HTR-8/SVneo (cell line): Measurements from ENCODE around the gene ZNF384.
"Not testable (repeated sequence)": the region's sequence is repeated elsewhere in the genome, so short reads cannot be mapped to it uniquely, and the experiment has no call there.

Source experiments
- DNase-seq: peaks from one replicate; pipeline ENCODE4 v3.0.0; 2011; ENCODE audit warnings: low spot score, mixed read lengths; ENCODE audit not compliant: insufficient read length
- FAIRE-seq: peaks from 2 replicates; lab custom pipeline; 2011; peaks lifted over from hg19 to GRCh38; lab: Jason Lieb, UNC

Gene ZNF384

GRCh38 chr12:6688999-6689882, at the start of gene ZNF384:
Gene ZNF384, minus strand, starts transcription at chr12:6689375. Its CDS starts 9,855 bp downstream, at chr12:6679520.
- FAIRE-seq: no peak
- peak; percentile 100 for DNase-seq

- no peak for DNase-seq
- FAIRE-seq: no peak
Measured at GRCh38 chr12:6736754-6737153, 47.6 kb upstream of the ZNF384 start.

GRCh38 chr12:6735448-6736191, 46.4 kb upstream of the ZNF384 start:
- DNase-seq (peak; percentile 76), FAIRE-seq (peak; percentile 91)

- FAIRE-seq: no peak
- no peak for DNase-seq
Measured at GRCh38 chr12:6734506-6735387, 45.6 kb upstream of the ZNF384 start.

GRCh38 chr12:6730169-6730568, 41.0 kb upstream of the ZNF384 start:
- FAIRE-seq: peak; percentile 65
- no peak for DNase-seq

- FAIRE-seq: no peak
Measured at GRCh38 chr12:6729186-6729585, 40.0 kb upstream of the ZNF384 start.

GRCh38 chr12:6725350-6725749, 36.2 kb upstream of the ZNF384 start:
- no peak for FAIRE-seq
- DNase-seq: no peak

More at GRCh38 chr12:6729186-6729585, 40.0 kb upstream of the ZNF384 start:
- no peak for DNase-seq

GRCh38 chr12:6724409-6724797, 35.2 kb upstream of the ZNF384 start:
- DNase-seq (peak; percentile 38), FAIRE-seq (peak; percentile 80)

GRCh38 chr12:6723607-6724408, 34.6 kb upstream of the ZNF384 start, which contains the start of gene COPS7A:
Gene COPS7A, plus strand, starts transcription at chr12:6724046. Its CDS starts 611 bp downstream, at chr12:6724657.
- DNase-seq (peak; percentile 99), FAIRE-seq (peak; percentile 98)

- FAIRE-seq (no peak), DNase-seq (no peak)
Measured at GRCh38 chr12:6722863-6723262, 33.7 kb upstream of the ZNF384 start.

GRCh38 chr12:6716874-6717437, 27.8 kb upstream of the ZNF384 start:
- no peak for DNase-seq

GRCh38 chr12:6716031-6716873, 27.1 kb upstream of the ZNF384 start:
- not testable (repeated sequence) for DNase-seq, FAIRE-seq

More at GRCh38 chr12:6716874-6717437, 27.8 kb upstream of the ZNF384 start:
- FAIRE-seq: no peak

GRCh38 chr12:6708960-6709394, 19.8 kb upstream of the ZNF384 start:
- DNase-seq: no peak
- FAIRE-seq: no peak

GRCh38 chr12:6708351-6708750, 19.2 kb upstream of the ZNF384 start:
- DNase-seq, FAIRE-seq: not testable (repeated sequence)

- peak; percentile 89 for FAIRE-seq
- DNase-seq: no peak
Measured at GRCh38 chr12:6703631-6704030, 14.5 kb upstream of the ZNF384 start.

GRCh38 chr12:6701078-6701768, 12.0 kb upstream of the ZNF384 start:
- peak; percentile 69 for FAIRE-seq
- no peak for DNase-seq

GRCh38 chr12:6700646-6701051, 11.5 kb upstream of the ZNF384 start, which contains the start of gene PIANP:
Gene PIANP, minus strand, starts transcription at chr12:6700815. Its CDS starts 2,754 bp downstream, at chr12:6698061.
- FAIRE-seq: peak; percentile 90
- peak; percentile 67 for DNase-seq
